ENCODE results near the gene SLC12A2.

Gene SLC12A2

GRCh38 chr5:128202320-128202719, 118.8 kb downstream of the SLC12A2 start:
- Histone ChIP-seq H3K4me3 (ENCODE audit: low read depth in 1 of 2, low read length in 2 of 2) (no peak overlapping the region), H3K27me3 (ENCODE audit: low read depth, low read length) (no peaks in the 10 kb centered on the region), H3K36me3 (ENCODE audit: control insufficient read depth in 1 of 2, insufficient read depth in 2 of 2, low read length in 2 of 2) (no peaks in the 10 kb centered on the region), H3K4me1 (ENCODE audit: control insufficient read depth in 1 of 2, insufficient read depth in 2 of 2, low read length in 2 of 2) (peaks cover 0 to 8% of the 10 kb centered on the region in 2 donors), H3K27ac (ENCODE audit: low read length) (no peak overlapping the region), H3K9me3 (ENCODE audit: control insufficient read depth in 1 of 2, low read length in 2 of 2) (no peaks in the 10 kb centered on the region)

- no peak overlapping the region for H3K27ac ChIP-seq (ENCODE audit: low read length)
- H3K4me1 ChIP-seq (ENCODE audit: control insufficient read depth in 1 of 2, insufficient read depth in 2 of 2, low read length in 2 of 2): no peaks in the 10 kb centered on the region
- H3K4me3 ChIP-seq (ENCODE audit: low read depth in 1 of 2, low read length in 2 of 2): no peak overlapping the region
- no peaks in the 10 kb centered on the region for H3K9me3 ChIP-seq (ENCODE audit: control insufficient read depth in 1 of 2, low read length in 2 of 2)
- H3K27me3 ChIP-seq (ENCODE audit: low read depth, low read length): no peaks in the 10 kb centered on the region
- H3K36me3 ChIP-seq (ENCODE audit: control insufficient read depth in 1 of 2, insufficient read depth in 2 of 2, low read length in 2 of 2): no peaks in the 10 kb centered on the region
These were observed 124.9 kb downstream of the SLC12A2 start for GRCh38 chr5:128208436-128208835.

GRCh38 chr5:128212191-128212806, 128.7 kb downstream of the SLC12A2 start:
- Histone ChIP-seq H3K4me1 (ENCODE audit: control insufficient read depth in 1 of 2, insufficient read depth in 2 of 2, low read length in 2 of 2) (no peaks in the 10 kb centered on the region), H3K27me3 (ENCODE audit: low read depth, low read length) (no peaks in the 10 kb centered on the region), H3K9me3 (ENCODE audit: control insufficient read depth in 1 of 2, low read length in 2 of 2) (no peaks in the 10 kb centered on the region), H3K4me3 (ENCODE audit: low read depth in 1 of 2, low read length in 2 of 2) (no peak overlapping the region), H3K36me3 (ENCODE audit: control insufficient read depth in 1 of 2, insufficient read depth in 2 of 2, low read length in 2 of 2) (no peaks in the 10 kb centered on the region), H3K27ac (ENCODE audit: low read length) (no peak overlapping the region)

GRCh38 chr5:128213340-128213739, 129.8 kb downstream of the SLC12A2 start:
- Histone ChIP-seq H3K9me3 (ENCODE audit: control insufficient read depth in 1 of 2, low read length in 2 of 2) (no peaks in the 10 kb centered on the region), H3K4me1 (ENCODE audit: control insufficient read depth in 1 of 2, insufficient read depth in 2 of 2, low read length in 2 of 2) (no peaks in the 10 kb centered on the region), H3K27me3 (ENCODE audit: low read depth, low read length) (no peaks in the 10 kb centered on the region), H3K27ac (ENCODE audit: low read length) (no peak overlapping the region), H3K36me3 (ENCODE audit: control insufficient read depth in 1 of 2, insufficient read depth in 2 of 2, low read length in 2 of 2) (no peaks in the 10 kb centered on the region), H3K4me3 (ENCODE audit: low read depth in 1 of 2, low read length in 2 of 2) (no peak overlapping the region)

GRCh38 chr5:128213833-128214232, 130.3 kb downstream of the SLC12A2 start:
- Histone ChIP-seq H3K27me3 (ENCODE audit: low read depth, low read length) (no peaks in the 10 kb centered on the region), H3K9me3 (ENCODE audit: control insufficient read depth in 1 of 2, low read length in 2 of 2) (no peaks in the 10 kb centered on the region), H3K36me3 (ENCODE audit: control insufficient read depth in 1 of 2, insufficient read depth in 2 of 2, low read length in 2 of 2) (no peaks in the 10 kb centered on the region), H3K4me1 (ENCODE audit: control insufficient read depth in 1 of 2, insufficient read depth in 2 of 2, low read length in 2 of 2) (no peaks in the 10 kb centered on the region), H3K27ac (ENCODE audit: low read length) (no peak overlapping the region), H3K4me3 (ENCODE audit: low read depth in 1 of 2, low read length in 2 of 2) (no peak overlapping the region)

GRCh38 chr5:128216285-128216684, 132.7 kb downstream of the SLC12A2 start:
- Histone ChIP-seq H3K27ac (ENCODE audit: low read length) (no peak overlapping the region), H3K4me1 (ENCODE audit: control insufficient read depth in 1 of 2, insufficient read depth in 2 of 2, low read length in 2 of 2) (no peaks in the 10 kb centered on the region), H3K4me3 (ENCODE audit: low read depth in 1 of 2, low read length in 2 of 2) (no peak overlapping the region), H3K9me3 (ENCODE audit: control insufficient read depth in 1 of 2, low read length in 2 of 2) (no peaks in the 10 kb centered on the region), H3K36me3 (ENCODE audit: control insufficient read depth in 1 of 2, insufficient read depth in 2 of 2, low read length in 2 of 2) (no peaks in the 10 kb centered on the region), H3K27me3 (ENCODE audit: low read depth, low read length) (no peaks in the 10 kb centered on the region)

- Histone ChIP-seq H3K4me3 (ENCODE audit: low read depth in 1 of 2, low read length in 2 of 2) (no peak overlapping the region), H3K27me3 (ENCODE audit: low read depth, low read length) (no peaks in the 10 kb centered on the region), H3K27ac (ENCODE audit: low read length) (no peak overlapping the region), H3K36me3 (ENCODE audit: control insufficient read depth in 1 of 2, insufficient read depth in 2 of 2, low read length in 2 of 2) (no peaks in the 10 kb centered on the region), H3K4me1 (ENCODE audit: control insufficient read depth in 1 of 2, insufficient read depth in 2 of 2, low read length in 2 of 2) (no peaks in the 10 kb centered on the region), H3K9me3 (ENCODE audit: control insufficient read depth in 1 of 2, low read length in 2 of 2) (no peaks in the 10 kb centered on the region)
These were observed 133.4 kb downstream of the SLC12A2 start for GRCh38 chr5:128216860-128217531.

GRCh38 chr5:128220841-128221240, 137.3 kb downstream of the SLC12A2 start:
- Histone ChIP-seq H3K27ac (ENCODE audit: low read length) (no peak overlapping the region), H3K9me3 (ENCODE audit: control insufficient read depth in 1 of 2, low read length in 2 of 2) (no peaks in the 10 kb centered on the region), H3K36me3 (ENCODE audit: control insufficient read depth in 1 of 2, insufficient read depth in 2 of 2, low read length in 2 of 2) (no peaks in the 10 kb centered on the region), H3K4me1 (ENCODE audit: control insufficient read depth in 1 of 2, insufficient read depth in 2 of 2, low read length in 2 of 2) (no peaks in the 10 kb centered on the region), H3K4me3 (ENCODE audit: low read depth in 1 of 2, low read length in 2 of 2) (no peak overlapping the region), H3K27me3 (ENCODE audit: low read depth, low read length) (no peaks in the 10 kb centered on the region)

- Histone ChIP-seq H3K4me3 (ENCODE audit: low read depth in 1 of 2, low read length in 2 of 2) (no peak overlapping the region), H3K9me3 (ENCODE audit: control insufficient read depth in 1 of 2, low read length in 2 of 2) (no peaks in the 10 kb centered on the region), H3K4me1 (ENCODE audit: control insufficient read depth in 1 of 2, insufficient read depth in 2 of 2, low read length in 2 of 2) (peaks cover 0 to 7% of the 10 kb centered on the region in 2 donors), H3K27me3 (ENCODE audit: low read depth, low read length) (no peaks in the 10 kb centered on the region), H3K27ac (ENCODE audit: low read length) (no peak overlapping the region), H3K36me3 (ENCODE audit: control insufficient read depth in 1 of 2, insufficient read depth in 2 of 2, low read length in 2 of 2) (no peaks in the 10 kb centered on the region)
These were observed 140.8 kb downstream of the SLC12A2 start for GRCh38 chr5:128224336-128224735.

GRCh38 chr5:128225245-128226030, 141.9 kb downstream of the SLC12A2 start:
- H3K9me3 ChIP-seq (ENCODE audit: control insufficient read depth in 1 of 2, low read length in 2 of 2): no peaks in the 10 kb centered on the region

GRCh38 chr5:128228008-128228407, 144.4 kb downstream of the SLC12A2 start:
- H3K4me3 ChIP-seq (ENCODE audit: low read depth in 1 of 2, low read length in 2 of 2): no peak overlapping the region
- H3K36me3 ChIP-seq (ENCODE audit: control insufficient read depth in 1 of 2, insufficient read depth in 2 of 2, low read length in 2 of 2): no peaks in the 10 kb centered on the region
- no peaks in the 10 kb centered on the region for H3K27me3 ChIP-seq (ENCODE audit: low read depth, low read length)
- peaks cover 0 to 7% of the 10 kb centered on the region in 2 donors for H3K4me1 ChIP-seq (ENCODE audit: control insufficient read depth in 1 of 2, insufficient read depth in 2 of 2, low read length in 2 of 2)
- no peaks in the 10 kb centered on the region for H3K9me3 ChIP-seq (ENCODE audit: control insufficient read depth in 1 of 2, low read length in 2 of 2)
- no peak overlapping the region for H3K27ac ChIP-seq (ENCODE audit: low read length)

More at GRCh38 chr5:128225245-128226030, 141.9 kb downstream of the SLC12A2 start:
- H3K4me1 ChIP-seq (ENCODE audit: control insufficient read depth in 1 of 2, insufficient read depth in 2 of 2, low read length in 2 of 2): peaks cover 0 to 7% of the 10 kb centered on the region in 2 donors
- H3K4me3 ChIP-seq (ENCODE audit: low read depth in 1 of 2, low read length in 2 of 2): no peak overlapping the region
- no peaks in the 10 kb centered on the region for H3K27me3 ChIP-seq (ENCODE audit: low read depth, low read length)
- no peak overlapping the region for H3K27ac ChIP-seq (ENCODE audit: low read length)
- no peaks in the 10 kb centered on the region for H3K36me3 ChIP-seq (ENCODE audit: control insufficient read depth in 1 of 2, insufficient read depth in 2 of 2, low read length in 2 of 2)
